K562 (cell line): ENCODE data around the gene CNOT11. TPM values are rescaled to one million over a fixed set of nuclear protein-coding genes. Genes with fewer than 3 reads are reported as not detected.

Source experiments
- ATAC-seq: fragments of 200-7000 bp; cut with Tn5 transposase; 3 replicates; pipeline ENCODE4 v1.9.1; 2020; ENCODE audit warnings: moderate library complexity
- BruUV-seq: library from RNA; stranded (reverse); fragments of 400-500 nt; replicated peaks from 2 replicates; lab custom pipeline; 2021; lab: Mats Ljungman, UMichigan
- CTCF ChIA-PET: fragments of 300-600 bp; formaldehyde crosslinking; extraction: SDS; loops from one replicate; lab custom pipeline; 2021; ENCODE audit warnings: low intra/inter-chr PET ratio; lab: Yijun Ruan, JAX
- POLR2A ChIA-PET: fragments of 300-600, 350-650 bp; sonication (Branson Sonifier 250); formaldehyde crosslinking; extraction: SDS; loops from one replicate; lab custom pipeline; 2021; ENCODE audit warnings: antibody characterized with exemption, inconsistent platforms; lab: Yijun Ruan, JAX
- DNase-seq, 4 experiments: peaks; one replicate each; pipeline versions ENCODE4 v3.0.0 to v3.0.0-alpha.2; 2011 to 2018; ENCODE audit warnings: low spot score in 3 of 4, mixed read lengths in 3 of 4; ENCODE audit errors: extremely low read depth in 1 of 4
- FAIRE-seq: peaks from 2 replicates; lab custom pipeline; 2011; peaks lifted over from hg19 to GRCh38; lab: Jason Lieb, UNC
- H2AFZ ChIP-seq: 2 replicates; pipeline ENCODE4 v1.6.0; 2011; ENCODE audit warnings: low read depth, low read length, control low read depth, inconsistent platforms
- H3K27ac ChIP-seq: fragments of 200-600 bp; 3 replicates; pipeline ENCODE4 v1.8.0; 2011; ENCODE audit warnings: low read depth, mild to moderate bottlenecking, control low read depth, inconsistent platforms, low read length, moderate library complexity, mixed read lengths; ENCODE audit errors: extremely low read depth
- H3K27me3 ChIP-seq, 2 experiments: fragments of 300-600 bp in 1 of 2; 2 replicates in 1 of 2; 3 replicates in 1 of 2; pipeline versions ENCODE4 v1.6.0 to v1.8.0; 2011; ENCODE audit warnings: inconsistent platforms in 2 of 2, low read length in 2 of 2, mild to moderate bottlenecking in 1 of 2, mixed read lengths in 1 of 2, moderate library complexity in 1 of 2; ENCODE audit not compliant: control insufficient read depth in 2 of 2, insufficient read depth in 2 of 2
- H3K36me3 ChIP-seq: fragments of 300-600 bp; 3 replicates; pipeline ENCODE4 v1.8.0; 2011; ENCODE audit warnings: mild to moderate bottlenecking, low read length, inconsistent platforms; ENCODE audit not compliant: control insufficient read depth, insufficient read depth
- H3K4me1 ChIP-seq, 2 experiments: fragments of 200-600 bp in 1 of 2; replicated peaks in 1 of 2; 2 replicates in 1 of 2; 3 replicates in 1 of 2; pipeline versions ENCODE4 v1.5.1 to v1.8.0; 2011; ENCODE audit warnings: inconsistent platforms in 2 of 2, low read length in 2 of 2, mild to moderate bottlenecking in 1 of 2, mixed read lengths in 1 of 2, moderate library complexity in 1 of 2; ENCODE audit not compliant: control insufficient read depth in 2 of 2, insufficient read depth in 2 of 2
- H3K4me2 ChIP-seq: 2 replicates; pipeline ENCODE4 v1.6.1; 2011; ENCODE audit warnings: low read length, control low read depth, inconsistent platforms, mixed read lengths; ENCODE audit not compliant: insufficient read depth
- H3K4me3 ChIP-seq: fragments of 200-600 bp; sonication (generic), shearing (Covaris generic); 2 replicates; pipeline ENCODE4 v1.5.1; 2016; ENCODE audit warnings: control low read depth, inconsistent platforms
- H3K79me2 ChIP-seq: fragments of 200-600 bp; 3 replicates; pipeline ENCODE4 v1.8.0; 2011; ENCODE audit warnings: low read length, inconsistent platforms; ENCODE audit not compliant: control insufficient read depth, insufficient read depth
- H3K9ac ChIP-seq, 2 experiments: 2 replicates each; pipeline versions ENCODE4 v1.6.0 to v1.6.1; 2011; ENCODE audit warnings: low read depth in 2 of 2, low read length in 2 of 2, control low read depth in 1 of 2, inconsistent platforms in 1 of 2, mild to moderate bottlenecking in 1 of 2, mixed read lengths in 1 of 2; ENCODE audit not compliant: insufficient read depth in 1 of 2
- H3K9me1 ChIP-seq: one replicate; pipeline ENCODE4 v1.6.0; 2011; ENCODE audit warnings: inconsistent platforms, mild to moderate bottlenecking, low read length, moderate library complexity; ENCODE audit not compliant: control insufficient read depth, insufficient read depth
- H3K9me3 ChIP-seq: replicated peaks from 2 replicates; pipeline ENCODE4 v1.5.1; 2011; ENCODE audit warnings: low read depth, low read length, inconsistent platforms; ENCODE audit not compliant: control insufficient read depth, insufficient read depth
- H4K20me1 ChIP-seq: replicated peaks from 2 replicates; pipeline ENCODE4 v1.6.1; 2011; ENCODE audit warnings: low read length, inconsistent platforms, mixed read lengths; ENCODE audit not compliant: control insufficient read depth, insufficient read depth
- CEBPG ChIP-seq, 3 experiments: fragments of 200-800 bp in 1 of 3; sonication (Bioruptor generic) in 1 of 3; sonication (generic) in 1 of 3; formaldehyde crosslinking in 1 of 3; IDR thresholded peaks in 2 of 3; conservative IDR thresholded peaks in 1 of 3; 2 replicates each; pipeline versions ENCODE4 v1.6.1 to v1.8.0; 2016 to 2022; ENCODE audit warnings: missing compliant biosample characterization in 2 of 3, missing genetic modification characterization in 2 of 3, mild to moderate bottlenecking in 1 of 3, missing genetic modification reagents in 1 of 3
- DACH1 ChIP-seq: fragments of 450-650 bp; IDR thresholded peaks from 2 replicates; pipeline ENCODE4 v1.6.1; 2018; ENCODE audit not compliant: partially characterized antibody
- FOXJ2 ChIP-seq: fragments of 200-800 bp; sonication (Bioruptor generic); IDR thresholded peaks from 2 replicates; pipeline ENCODE4 v1.6.1; 2016; ENCODE audit warnings: missing genetic modification characterization, missing compliant biosample characterization
- JUND ChIP-seq, 2 experiments: IDR thresholded peaks; 2 replicates in 1 of 2; 3 replicates in 1 of 2; pipeline ENCODE4 v1.6.1; 2011; ENCODE audit warnings: borderline replicate concordance in 2 of 2, low read depth in 2 of 2, low read length in 2 of 2, improper control_type of control experiment in 1 of 2, missing biosample characterization in 1 of 2, missing genetic modification characterization in 1 of 2, missing genetic modification reagents in 1 of 2
- RAD21 ChIP-seq, 2 experiments: fragments of 250-450 bp in 1 of 2; fragments of 450-650 bp in 1 of 2; sonication (Bioruptor Pico) in 1 of 2; formaldehyde crosslinking in 1 of 2; IDR thresholded peaks in 1 of 2; conservative IDR thresholded peaks in 1 of 2; 2 replicates each; pipeline versions ENCODE4 v1.4.0 to v1.8.0; 2020 to 2022; ENCODE audit warnings: mild to moderate bottlenecking in 2 of 2, moderate library complexity in 1 of 2
- SMC3 ChIP-seq: conservative IDR thresholded peaks from 2 replicates; pipeline ENCODE4 v1.6.1; 2011; ENCODE audit warnings: low read depth, low read length, improper control_type of control experiment; ENCODE audit not compliant: insufficient read depth
- SUPT5H ChIP-seq: fragments of 450-650 bp; IDR thresholded peaks from 2 replicates; pipeline ENCODE4 v1.6.1; 2016
- YBX1 ChIP-seq: fragments of 450-650 bp; IDR thresholded peaks from 2 replicates; pipeline ENCODE4 v1.7.1; 2016; ENCODE audit warnings: mild to moderate bottlenecking
- ZNF12 ChIP-seq: sonication (generic); formaldehyde crosslinking; IDR thresholded peaks from 2 replicates; pipeline ENCODE4 v1.4.0; 2020; ENCODE audit warnings: mild to moderate bottlenecking, missing genetic modification reagents
- WGBS: fragments of 100-300 bp; shearing (Covaris generic); methylation state at CpG from one replicate; pipeline ENCODE4 v1.1.6; 2016; ENCODE audit warnings: low coverage, mixed read lengths; ENCODE audit not compliant: insufficient coverage; ENCODE audit errors: missing lambda C conversion rate; 5-methylcytosine and 5-hydroxymethylcytosine counted together
- in situ Hi-C: fragments of 300-500 bp; cut with MboI; formaldehyde crosslinking; loops from 4 replicates; pipeline ENCODE4 v1.15.0; 2018; ENCODE audit warnings: inconsistent platforms, mixed read lengths
- intact Hi-C: fragments of 100-400 bp; cut with micrococcal nuclease; formaldehyde crosslinking; loops from 2 replicates; pipeline ENCODE4 v1.14.2; 2022
- polyA plus RNA-seq, 8 experiments: library from polyadenylated mRNA; depleted of rRNA in 4 of 8; stranded (reverse) in 5 of 8; unstranded in 3 of 8; fragments of >200 nt; fragmentation: Nextera tagmentation in 2 of 8; fragmentation: Illumina TruSeq in 1 of 8; extraction: Ambion mirVana in 2 of 8; extraction: Trizol in 1 of 8; gene quantifications; 2 replicates each; pipeline versions ENCODE4 v1.2.1 to v1.2.3, GENCODE V29; 2011 to 2014; ENCODE audit warnings: inconsistent platforms in 1 of 8, missing spikeins in 1 of 8
- total RNA-seq, 7 experiments: library from RNA; depleted of rRNA in 6 of 7; stranded (reverse); fragments of >200 nt in 6 of 7; fragmentation: Illumina TruSeq in 2 of 7; extraction: Trizol in 2 of 7; gene quantifications; 2 replicates each; pipeline versions ENCODE4 v1.2.1 to v1.2.3, GENCODE V29; 2011 to 2021; ENCODE audit warnings: low replicate concordance in 1 of 7
- TF ChIP-seq, protein P1 (sequence below), 3 experiments: IDR thresholded peaks in 2 of 3; conservative IDR thresholded peaks in 1 of 3; 2 replicates each; pipeline ENCODE4 v1.5.1; 2011 to 2012; ENCODE audit warnings: low read length in 3 of 3, mild to moderate bottlenecking in 3 of 3, control low read depth in 2 of 3, improper control_type of control experiment in 1 of 3, inconsistent platforms in 1 of 3, low read depth in 1 of 3, mixed read lengths in 1 of 3, moderate library complexity in 1 of 3; ENCODE audit not compliant: insufficient read depth in 2 of 3

CNOT11 gene
- total and polyA plus RNA-seq, 9 of the 15 experiments (the other 6 are each of a cell fraction or from before 2014, with no cell fraction given), result 12.7 to 163 (median 64.2) TPM

DNA sequence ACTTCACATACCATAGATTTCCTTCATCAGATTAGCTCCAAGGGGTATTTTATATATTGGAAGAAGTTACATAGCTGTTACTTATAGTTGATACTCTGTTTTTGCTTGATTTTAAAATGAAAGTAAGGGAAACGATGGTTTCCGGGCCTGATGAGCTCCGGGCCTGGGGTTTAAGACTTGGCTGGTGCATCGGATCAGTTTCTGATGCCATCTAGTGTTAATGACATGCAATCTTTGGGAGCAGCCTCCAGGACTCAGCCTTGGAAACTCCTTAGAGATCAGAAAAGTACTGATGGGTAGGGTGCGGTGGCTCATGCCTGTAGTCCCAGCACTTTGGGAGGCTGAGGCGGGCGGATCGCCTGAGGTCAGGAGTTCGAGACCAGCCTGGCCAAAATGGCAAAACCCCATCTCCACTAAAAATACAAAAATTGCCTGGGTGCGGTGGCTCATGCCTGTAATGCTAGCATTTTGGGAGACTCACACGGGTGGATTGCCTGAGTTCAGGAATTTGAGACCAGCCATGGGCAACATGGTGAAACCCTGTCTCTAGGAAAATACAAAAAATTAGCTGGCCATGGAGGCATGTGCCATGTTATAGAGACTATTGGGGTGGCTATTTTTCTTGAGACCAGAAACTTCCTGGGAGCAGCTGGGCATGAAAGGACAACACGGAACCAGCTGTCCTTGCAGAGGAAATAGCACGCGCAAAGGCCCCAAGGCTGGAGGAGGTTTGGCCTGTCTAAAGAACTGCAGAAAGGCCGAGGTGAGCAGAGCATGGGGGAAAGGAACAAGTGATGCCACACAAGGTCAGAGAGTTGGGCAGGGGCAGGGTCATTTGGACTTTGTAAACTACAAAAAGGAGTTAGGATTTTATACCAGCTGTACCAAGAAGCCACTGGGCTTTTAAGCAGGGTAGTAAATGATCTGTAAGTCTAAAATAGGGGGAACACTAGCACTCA lies 46.9 kb upstream of the CNOT11 start:
- Histone ChIP-seq H3K9me1 (no peaks in the 10 kb centered on the region), H3K9me3 (peaks cover 5% of the 10 kb centered on the region), H3K27me3 (no peaks in the 10 kb centered on the region), H3K4me3 (no peak overlapping the region), H3K79me2 (no peaks in the 10 kb centered on the region), H2AFZ (peak overlapping the region; percentile 58), H3K27ac (no peak overlapping the region), H3K9ac (no peak overlapping the region), H3K4me1 (peaks cover 11 to 15% of the 10 kb centered on the region in 2 experiments), H4K20me1 (no peaks in the 10 kb centered on the region), H3K4me2 (peak overlapping the region; percentile 14; the same call in 1 of the 2 replicates), H3K36me3 (no peaks in the 10 kb centered on the region)
- ATAC-seq, result peak; percentile 83
- peak in 2 of 4 experiments; percentile 30 to 57 for DNase-seq
- in situ Hi-C loops, result loop anchor here (5.0 kb wide), 1 partner anchor 178 kb away; no protein-coding TSS in a partner anchor
- FAIRE-seq, result no peak
- BruUV-seq, result no TSS peak
- ChIA-PET POLR2A (interaction anchor here (0.6 to 1.5 kb wide), 3 partner anchors 10 to 204 kb away, joined by 3 to 7 read pairs (median 5); partner anchors contain the start of gene RPL31), CTCF (interaction anchor here (0.8 to 1.2 kb wide), 2 partner anchors 193 to 611 kb away, joined by 3 to 8 read pairs; no protein-coding TSS in a partner anchor)
- 70% methylated on average over 15 of the region's 15 CpGs for WGBS
- intact Hi-C loops, result loop anchor here (2.0 kb wide), 1 partner anchor 167 kb away; no protein-coding TSS in a partner anchor
- peak; percentile 17; the same call in 1 of the 2 replicates for TF ChIP-seq JUND (IDR thresholded peaks at IDR 0.05; ENCODE audit: borderline replicate concordance, low read depth, low read length)
- TF ChIP-seq JUND (tag; IDR thresholded peaks at IDR 0.05; ENCODE audit: borderline replicate concordance, low read depth, low read length), result no peak
- no peak for TF ChIP-seq FOXJ2 (tag)
- no peak for TF ChIP-seq YBX1
- no peak for TF ChIP-seq ZNF12 (CRISPR knock-in tag)
- TF ChIP-seq, protein P1, sequence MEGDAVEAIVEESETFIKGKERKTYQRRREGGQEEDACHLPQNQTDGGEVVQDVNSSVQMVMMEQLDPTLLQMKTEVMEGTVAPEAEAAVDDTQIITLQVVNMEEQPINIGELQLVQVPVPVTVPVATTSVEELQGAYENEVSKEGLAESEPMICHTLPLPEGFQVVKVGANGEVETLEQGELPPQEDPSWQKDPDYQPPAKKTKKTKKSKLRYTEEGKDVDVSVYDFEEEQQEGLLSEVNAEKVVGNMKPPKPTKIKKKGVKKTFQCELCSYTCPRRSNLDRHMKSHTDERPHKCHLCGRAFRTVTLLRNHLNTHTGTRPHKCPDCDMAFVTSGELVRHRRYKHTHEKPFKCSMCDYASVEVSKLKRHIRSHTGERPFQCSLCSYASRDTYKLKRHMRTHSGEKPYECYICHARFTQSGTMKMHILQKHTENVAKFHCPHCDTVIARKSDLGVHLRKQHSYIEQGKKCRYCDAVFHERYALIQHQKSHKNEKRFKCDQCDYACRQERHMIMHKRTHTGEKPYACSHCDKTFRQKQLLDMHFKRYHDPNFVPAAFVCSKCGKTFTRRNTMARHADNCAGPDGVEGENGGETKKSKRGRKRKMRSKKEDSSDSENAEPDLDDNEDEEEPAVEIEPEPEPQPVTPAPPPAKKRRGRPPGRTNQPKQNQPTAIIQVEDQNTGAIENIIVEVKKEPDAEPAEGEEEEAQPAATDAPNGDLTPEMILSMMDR (IDR thresholded peaks at IDR 0.05 in 2 of 3, conservative IDR thresholded peaks at IDR 0.05 in 1 of 3; ENCODE audit: insufficient read depth in 2 of 3, low read depth in 1 of 3, low read length in 3 of 3), result peak; percentile 43 to 63 (median 46); a peak in 5 of 6 replicates
- 0 out of 2 replicates have a peak, but pooled peaks have one; percentile 8 for TF ChIP-seq SMC3
- TF ChIP-seq DACH1, result peak; percentile 19
- TF ChIP-seq RAD21 (CRISPR knock-in tag; conservative IDR thresholded peaks at IDR 0.05 in 1 of 2, IDR thresholded peaks at IDR 0.05 in 1 of 2), result peak; percentile 60 to 62
- peak; percentile 10; the same call in 1 of the 2 replicates for TF ChIP-seq CEBPG (CRISPR knock-in tag; IDR thresholded peaks at IDR 0.05)
- no peak; a peak in 1 of 4 replicates for TF ChIP-seq CEBPG (tag; conservative IDR thresholded peaks at IDR 0.05 in 1 of 2, IDR thresholded peaks at IDR 0.05 in 1 of 2)
- no peak for TF ChIP-seq SUPT5H
